GM23338 (cell line): ENCODE measurements around the gene OR2AT4.
"Not testable (repeated sequence)": the region's sequence is repeated elsewhere in the genome, so short reads cannot be mapped to it uniquely, and the experiment has no call there.

Experiments
- CREB1 ChIP-seq: fragments of 250-450 bp; sonication (Bioruptor Pico); IDR thresholded peaks from 2 replicates; pipeline ENCODE4 v1.5.0; 2020; ENCODE audit warnings: low read depth, mild to moderate bottlenecking, moderate library complexity
- CTCF ChIP-seq, 2 experiments: fragments of 200-600 bp in 1 of 2; sonication (generic) in 1 of 2; conservative IDR thresholded peaks; 2 replicates each; pipeline versions ENCODE4 v1.5.1 to v1.6.1; 2016 to 2017; ENCODE audit warnings: antibody characterized with exemption in 2 of 2, low read depth in 2 of 2, mild to moderate bottlenecking in 2 of 2, moderate library complexity in 1 of 2
- ETS1 ChIP-seq: IDR thresholded peaks from 2 replicates; pipeline ENCODE4 v1.6.1; 2016; ENCODE audit warnings: antibody characterized with exemption
- EZH2phosphoT487 ChIP-seq: fragments of 200-600 bp; sonication (generic); IDR thresholded peaks from one replicate; pipeline ENCODE4 v1.8.1; 2018; ENCODE audit warnings: antibody characterized with exemption; ENCODE audit not compliant: unreplicated experiment
- POLR2AphosphoS5 ChIP-seq: IDR thresholded peaks from 2 replicates; pipeline ENCODE4 v1.6.1; 2016; ENCODE audit warnings: antibody characterized with exemption, low read depth
- REST ChIP-seq: IDR thresholded peaks from one replicate; pipeline ENCODE4 v1.6.1; 2018; ENCODE audit warnings: antibody characterized with exemption; ENCODE audit not compliant: unreplicated experiment
- STAT1 ChIP-seq: IDR thresholded peaks from one replicate; pipeline ENCODE4 v1.6.1; 2016; ENCODE audit warnings: antibody characterized with exemption; ENCODE audit not compliant: unreplicated experiment
- ZNF331 ChIP-seq: fragments of 250-450 bp; sonication (Bioruptor Pico); IDR thresholded peaks from 2 replicates; pipeline ENCODE4 v1.5.0; 2020; ENCODE audit warnings: low read depth, mild to moderate bottlenecking, moderate library complexity

DNA sequence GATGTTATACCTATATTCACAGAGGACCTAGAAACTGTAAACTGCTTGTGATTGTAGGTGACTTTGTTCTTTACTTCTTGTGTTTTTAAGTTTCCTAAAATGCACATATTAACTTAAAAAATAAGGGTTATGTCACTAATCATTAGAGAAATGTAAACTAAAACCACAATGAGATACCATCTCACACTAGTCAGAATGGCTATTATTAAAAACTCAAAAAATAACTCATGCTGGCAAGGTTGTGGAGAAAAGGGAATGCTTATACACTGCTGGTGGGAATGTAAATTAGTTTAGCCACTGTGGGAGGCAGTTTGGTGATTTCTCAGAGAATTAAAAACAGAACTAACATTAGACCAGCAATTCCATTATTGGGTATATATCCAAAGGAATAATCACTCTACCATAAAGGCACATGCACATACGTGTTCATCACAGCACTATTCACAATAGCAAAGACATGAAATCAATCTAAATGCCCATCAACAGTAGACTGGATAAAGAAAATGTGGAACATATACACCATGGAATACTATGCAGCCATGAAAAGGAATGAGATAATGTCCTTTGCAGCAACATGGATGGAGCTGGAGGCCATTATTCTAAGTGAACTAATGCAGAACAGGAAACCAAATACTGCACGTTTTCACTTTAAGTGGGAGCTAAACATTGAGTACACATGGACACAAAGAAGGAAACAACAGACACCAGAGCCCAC, 9.4 kb upstream of the OR2AT4 start:
- not testable (repeated sequence) for TF ChIP-seq CTCF (conservative IDR thresholded peaks at IDR 0.05; ENCODE audit: low read depth in 2 of 2); POLR2AphosphoS5; ETS1; REST; STAT1; EZH2phosphoT487; ZNF331 (CRISPR knock-in tag); CREB1 (CRISPR knock-in tag)
